ENCODE results near the gene FAM107B.
"Not testable (repeated sequence)": the region's sequence is repeated elsewhere in the genome, so short reads cannot be mapped to it uniquely, and the experiment has no call there.

The FAM107B gene

GRCh38 chr10:14659626-14660196, 115.0 kb downstream of the FAM107B start:
- no peak for DNase-seq

GRCh38 chr10:14659137-14659536, 115.6 kb downstream of the FAM107B start:
- not testable (repeated sequence) for DNase-seq

- DNase-seq = no peak
Measured at GRCh38 chr10:14658331-14659127, 116.2 kb downstream of the FAM107B start.

GRCh38 chr10:14656052-14656730, 118.5 kb downstream of the FAM107B start:
- no peak for DNase-seq

- no peak for DNase-seq
Measured at GRCh38 chr10:14654821-14655382, 119.8 kb downstream of the FAM107B start.

GRCh38 chr10:14653271-14654161, 121.2 kb downstream of the FAM107B start:
- no peak for DNase-seq

GRCh38 chr10:14652816-14653215, 121.9 kb downstream of the FAM107B start:
- DNase-seq = no peak

- DNase-seq = no peak
Measured at GRCh38 chr10:14652067-14652466, 122.6 kb downstream of the FAM107B start.

- DNase-seq = no peak
Measured at GRCh38 chr10:14649739-14650138, 125.0 kb downstream of the FAM107B start.

GRCh38 chr10:14648946-14649345, 125.8 kb downstream of the FAM107B start:
- DNase-seq = no peak

GRCh38 chr10:14648005-14648765, 126.5 kb downstream of the FAM107B start:
- peak in 3 of 4 experiments; percentile 11 to 42 (median 27) for DNase-seq

GRCh38 chr10:14645239-14645960, 129.3 kb downstream of the FAM107B start:
- DNase-seq = no peak

GRCh38 chr10:14639637-14640036, 135.1 kb downstream of the FAM107B start:
- DNase-seq = no peak

GRCh38 chr10:14635043-14635710, 139.5 kb downstream of the FAM107B start:
- no peak for DNase-seq

GRCh38 chr10:14634572-14634971, 140.1 kb downstream of the FAM107B start:
- not testable (repeated sequence) for DNase-seq

- DNase-seq = no peak
Measured at GRCh38 chr10:14625765-14626525, 148.8 kb downstream of the FAM107B start.

GRCh38 chr10:14625192-14625631, 149.5 kb downstream of the FAM107B start:
- no peak for DNase-seq

- no peak for DNase-seq
Measured at GRCh38 chr10:14624600-14624999, 150.1 kb downstream of the FAM107B start.

- no peak for DNase-seq
Measured at GRCh38 chr10:14623931-14624330, 150.8 kb downstream of the FAM107B start.

GRCh38 chr10:14621037-14621436, 153.7 kb downstream of the FAM107B start:
- no peak for DNase-seq

Measured in activated CD4-positive, CD25-positive, alpha-beta regulatory T cell (primary cell).